ENCODE data around the gene IDI1.

GRCh38 chr10:1034758-1035157, 14.2 kb downstream of the IDI1 start:
- TF ChIP-seq YY1 (IDR thresholded peaks at IDR 0.05; ENCODE audit: insufficient read depth, insufficient read length) (no peak), SUZ12 (IDR thresholded peaks at IDR 0.05; ENCODE audit: extremely low read depth, insufficient read depth, insufficient read length) (no peak)
